ENCODE results near the gene RASSF1.

DNA sequence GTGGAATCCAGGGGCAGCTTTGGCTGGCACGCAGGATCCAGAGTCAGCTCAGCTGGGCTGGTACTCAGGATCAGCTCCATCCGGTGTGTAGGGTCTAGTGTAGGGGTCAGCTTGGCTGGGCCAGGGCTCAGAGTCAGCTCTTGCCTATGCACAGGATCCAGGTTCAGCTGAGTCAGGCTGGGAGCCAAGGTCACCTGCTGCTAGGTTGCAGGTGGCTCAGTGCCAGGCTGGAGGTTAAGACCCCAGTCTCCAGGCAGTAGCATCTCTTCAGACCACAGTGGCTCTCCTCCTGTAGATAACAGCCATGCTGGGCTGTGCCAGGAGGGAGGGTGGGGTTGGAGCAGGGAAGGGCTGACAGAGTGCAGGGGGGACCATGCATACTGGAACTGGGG lies 43.3 kb downstream of the RASSF1 start:
- TF ChIP-seq EZH2 (IDR thresholded peaks at IDR 0.05; ENCODE audit: low read depth, low read length, severe bottlenecking) (no peak), FOSL1 (IDR thresholded peaks at IDR 0.05; ENCODE audit: insufficient read depth, low read depth, low read length) (no peak), POLR2AphosphoS5 (IDR thresholded peaks at IDR 0.05; ENCODE audit: low read depth, low read length) (no peak), JUN (IDR thresholded peaks at IDR 0.05; ENCODE audit: low read depth, low read length) (no peak), SUZ12 (IDR thresholded peaks at IDR 0.05; ENCODE audit: low read length) (no peak), JUND (IDR thresholded peaks at IDR 0.05; ENCODE audit: low read length) (no peak), NRF1 (IDR thresholded peaks at IDR 0.05; ENCODE audit: low read depth, low read length) (no peak), CTBP2 (IDR thresholded peaks at IDR 0.05; ENCODE audit: borderline replicate concordance, insufficient read depth, insufficient read length, low read length) (no peak), RAD21 (IDR thresholded peaks at IDR 0.05 in 1 of 2, conservative IDR thresholded peaks at IDR 0.05 in 1 of 2; ENCODE audit: low read depth in 2 of 2, low read length in 2 of 2) (no peak), RBBP5 (IDR thresholded peaks at IDR 0.05; ENCODE audit: borderline replicate concordance, low read depth, low read length) (no peak), GABPA (IDR thresholded peaks at IDR 0.05; ENCODE audit: borderline replicate concordance, insufficient read depth, low read length) (no peak), KDM1A (IDR thresholded peaks at IDR 0.05; ENCODE audit: borderline replicate concordance, low read length) (no peak)
- TF ChIP-seq, protein P1, sequence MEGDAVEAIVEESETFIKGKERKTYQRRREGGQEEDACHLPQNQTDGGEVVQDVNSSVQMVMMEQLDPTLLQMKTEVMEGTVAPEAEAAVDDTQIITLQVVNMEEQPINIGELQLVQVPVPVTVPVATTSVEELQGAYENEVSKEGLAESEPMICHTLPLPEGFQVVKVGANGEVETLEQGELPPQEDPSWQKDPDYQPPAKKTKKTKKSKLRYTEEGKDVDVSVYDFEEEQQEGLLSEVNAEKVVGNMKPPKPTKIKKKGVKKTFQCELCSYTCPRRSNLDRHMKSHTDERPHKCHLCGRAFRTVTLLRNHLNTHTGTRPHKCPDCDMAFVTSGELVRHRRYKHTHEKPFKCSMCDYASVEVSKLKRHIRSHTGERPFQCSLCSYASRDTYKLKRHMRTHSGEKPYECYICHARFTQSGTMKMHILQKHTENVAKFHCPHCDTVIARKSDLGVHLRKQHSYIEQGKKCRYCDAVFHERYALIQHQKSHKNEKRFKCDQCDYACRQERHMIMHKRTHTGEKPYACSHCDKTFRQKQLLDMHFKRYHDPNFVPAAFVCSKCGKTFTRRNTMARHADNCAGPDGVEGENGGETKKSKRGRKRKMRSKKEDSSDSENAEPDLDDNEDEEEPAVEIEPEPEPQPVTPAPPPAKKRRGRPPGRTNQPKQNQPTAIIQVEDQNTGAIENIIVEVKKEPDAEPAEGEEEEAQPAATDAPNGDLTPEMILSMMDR (IDR thresholded peaks at IDR 0.05; ENCODE audit: control extremely low read depth in 1 of 3, insufficient read depth in 1 of 3, low read depth in 1 of 3, low read length in 3 of 3), result no peak

Data from H1 (cell line).